IMR-90 (cell line): ENCODE measurements around the gene SLC22A4. TPM values are rescaled to one million over a fixed set of nuclear protein-coding genes. Genes with fewer than 3 reads are reported as not detected.

Source experiments
- ATAC-seq: fragments of 200-7000 bp; cut with Tn5 transposase; 2 replicates; pipeline ENCODE4 v1.9.1; 2020; ENCODE audit warnings: low read depth, mild to moderate bottlenecking, moderate library complexity
- BruUV-seq: library from RNA; stranded (reverse); fragments of 400-500 nt; replicated peaks from 2 replicates; lab custom pipeline; 2021; lab: Mats Ljungman, UMichigan
- CTCF ChIA-PET: fragments of 300-600 bp; formaldehyde crosslinking; extraction: SDS; loops from one replicate; lab custom pipeline; 2021; ENCODE audit warnings: antibody characterized with exemption; lab: Yijun Ruan, JAX
- POLR2A ChIA-PET: fragments of 300-600 bp; sonication (Branson Sonifier 250); formaldehyde crosslinking; loops from one replicate; lab custom pipeline; 2022; ENCODE audit warnings: antibody characterized with exemption; ENCODE audit not compliant: unreplicated experiment; lab: Charles Lee
- DNase-seq: peaks from one replicate; pipeline ENCODE4 v3.0.0; 2013
- H2AFZ ChIP-seq: replicated peaks from 2 replicates; pipeline ENCODE3; 2013; ENCODE audit warnings: low read length, mild to moderate bottlenecking; ENCODE audit not compliant: poor library complexity
- H2AK5ac ChIP-seq: 2 replicates; pipeline ENCODE4 v1.6.1; 2013; ENCODE audit warnings: low read depth, low read length, inconsistent platforms
- H2AK9ac ChIP-seq: replicated peaks from 2 replicates; pipeline ENCODE3; 2013; ENCODE audit warnings: mild to moderate bottlenecking, low read depth, low read length, moderate library complexity; ENCODE audit not compliant: poor library complexity
- H2BK120ac ChIP-seq: 2 replicates; pipeline ENCODE4 v1.6.1; 2013; ENCODE audit warnings: low read depth, low read length, inconsistent platforms
- H2BK15ac ChIP-seq: 3 replicates; pipeline ENCODE4 v1.6.1; 2013; ENCODE audit warnings: low read depth, low read length, inconsistent platforms
- H2BK20ac ChIP-seq: 2 replicates; pipeline ENCODE4 v1.6.1; 2013; ENCODE audit warnings: low read depth, mild to moderate bottlenecking, inconsistent platforms, low read length, moderate library complexity
- H2BK5ac ChIP-seq: 2 replicates; pipeline ENCODE4 v1.6.1; 2013; ENCODE audit warnings: mild to moderate bottlenecking, low read depth, low read length, inconsistent platforms; ENCODE audit not compliant: poor library complexity, severe bottlenecking
- H3K14ac ChIP-seq: replicated peaks from 2 replicates; pipeline ENCODE4 v1.6.1; 2013; ENCODE audit warnings: low read depth, low read length, inconsistent platforms
- H3K18ac ChIP-seq: 2 replicates; pipeline ENCODE4 v1.6.1; 2013; ENCODE audit warnings: low read depth, low read length, control low read depth
- H3K23ac ChIP-seq: 2 replicates; pipeline ENCODE4 v1.6.1; 2013; ENCODE audit warnings: low read depth, low read length, inconsistent platforms
- H3K27ac ChIP-seq: 2 replicates; pipeline ENCODE4 v1.5.1; 2013; ENCODE audit warnings: mild to moderate bottlenecking, control low read depth, low read length; ENCODE audit not compliant: insufficient read depth
- H3K27me3 ChIP-seq: 2 replicates; pipeline ENCODE4 v1.6.1; 2013; ENCODE audit warnings: low read length; ENCODE audit not compliant: control insufficient read depth, insufficient read depth
- H3K36me3 ChIP-seq: 2 replicates; pipeline ENCODE4 v1.6.1; 2013; ENCODE audit warnings: low read length, mixed read lengths; ENCODE audit not compliant: control insufficient read depth, insufficient read depth
- H3K4ac ChIP-seq: 2 replicates; pipeline ENCODE4 v1.6.1; 2013; ENCODE audit warnings: low read depth, low read length, inconsistent platforms
- H3K4me1 ChIP-seq: 2 replicates; pipeline ENCODE4 v1.6.1; 2013; ENCODE audit warnings: low read length, mixed read lengths; ENCODE audit not compliant: control insufficient read depth, insufficient read depth
- H3K4me2 ChIP-seq: 2 replicates; pipeline ENCODE4 v1.6.1; 2013; ENCODE audit warnings: low read depth, mild to moderate bottlenecking, control low read depth, low read length, moderate library complexity
- H3K4me3 ChIP-seq: 2 replicates; pipeline ENCODE4 v1.5.1; 2013; ENCODE audit warnings: low read depth, mild to moderate bottlenecking, control low read depth, low read length, moderate library complexity; ENCODE audit not compliant: insufficient read depth
- H3K56ac ChIP-seq: 2 replicates; pipeline ENCODE4 v1.6.1; 2013; ENCODE audit warnings: low read length, inconsistent platforms; ENCODE audit not compliant: insufficient read depth; ENCODE audit errors: extremely low read depth
- H3K79me1 ChIP-seq, 2 experiments: 2 replicates each; pipeline ENCODE4 v1.6.1; 2013; ENCODE audit warnings: low read length in 2 of 2, inconsistent platforms in 1 of 2, low read depth in 1 of 2
- H3K9ac ChIP-seq: 2 replicates; pipeline ENCODE4 v1.6.1; 2013; ENCODE audit warnings: low read depth, low read length, control low read depth
- H3K9me1 ChIP-seq: 2 replicates; pipeline ENCODE4 v1.6.1; 2013; ENCODE audit warnings: low read length, inconsistent platforms; ENCODE audit not compliant: insufficient read depth
- H3K9me3 ChIP-seq: 2 replicates; pipeline ENCODE4 v1.6.1; 2013; ENCODE audit warnings: low read length; ENCODE audit not compliant: control insufficient read depth, insufficient read depth
- H4K20me1 ChIP-seq: 2 replicates; pipeline ENCODE4 v1.6.1; 2013; ENCODE audit warnings: low read length, inconsistent platforms; ENCODE audit not compliant: insufficient read depth
- H4K5ac ChIP-seq: 2 replicates; pipeline ENCODE4 v1.6.1; 2013; ENCODE audit warnings: mild to moderate bottlenecking, low read depth, low read length, control low read depth
- H4K8ac ChIP-seq, 2 experiments: 2 replicates each; pipeline ENCODE4 v1.6.1; 2013; ENCODE audit warnings: low read depth in 2 of 2, low read length in 2 of 2, control low read depth in 1 of 2, inconsistent platforms in 1 of 2
- H4K91ac ChIP-seq: 2 replicates; pipeline ENCODE4 v1.6.1; 2013; ENCODE audit warnings: low read depth, low read length, inconsistent platforms; ENCODE audit not compliant: insufficient read depth
- FOS ChIP-seq: fragments of 150-350 bp; IDR thresholded peaks from 2 replicates; pipeline ENCODE4 v1.6.1; 2016; ENCODE audit warnings: low read depth, low read length
- MAZ ChIP-seq: IDR thresholded peaks from 2 replicates; pipeline ENCODE4 v1.6.1; 2012; ENCODE audit warnings: low read depth, mild to moderate bottlenecking, low read length, improper control_type of control experiment, moderate library complexity, borderline replicate concordance
- RCOR1 ChIP-seq: IDR thresholded peaks from 2 replicates; pipeline ENCODE4 v1.6.1; 2012; ENCODE audit warnings: mild to moderate bottlenecking, low read length, improper control_type of control experiment; ENCODE audit not compliant: insufficient replicate concordance
- WGBS, 2 experiments: methylation state at CpG; one replicate each; pipeline versions ENCODE4 v1.1.5 to v1.1.7; 2013; ENCODE audit warnings: missing lambda C conversion rate in 2 of 2; ENCODE audit not compliant: insufficient read length in 1 of 2; ENCODE audit errors: extremely low coverage in 2 of 2; 5-methylcytosine and 5-hydroxymethylcytosine counted together
- dilution Hi-C: fragments of 300-500 bp; cut with HindIII; formaldehyde crosslinking; loops from one replicate; pipeline ENCODE4 v1.14.3; 2018; ENCODE audit warnings: low sequenced_read_pairs; ENCODE audit not compliant: unreplicated experiment
- in situ Hi-C: fragments of 300-500 bp; cut with MboI; formaldehyde crosslinking; loops from 3 replicates; pipeline ENCODE4 v1.14.3; 2019; ENCODE audit warnings: low sequenced_read_pairs, inconsistent platforms, mixed read lengths
- intact Hi-C: fragments of 100-400 bp; cut with micrococcal nuclease; formaldehyde crosslinking; loops from 2 replicates; pipeline ENCODE4 v1.10.0; 2022
- polyA plus RNA-seq, 3 experiments: library from polyadenylated mRNA; depleted of rRNA; stranded (reverse); fragments of >200 nt; gene quantifications; 2 replicates each; pipeline ENCODE4 v1.2.3, GENCODE V29; 2012; ENCODE audit warnings: low replicate concordance in 1 of 3
- total RNA-seq: library from RNA; depleted of rRNA; stranded (reverse); fragments of >200 nt; gene quantifications from 2 replicates; pipeline ENCODE4 v1.2.3, GENCODE V29; 2012

SLC22A4 gene
- total and polyA plus RNA-seq, 2 of the 4 experiments (the other 2 are of a cell fraction), result 2.6 to 3.2 TPM

GRCh38 chr5:132334812-132335211 lies 40.6 kb downstream of the SLC22A4 start:
- Histone ChIP-seq H3K27ac (no peak overlapping the region), H3K9ac (no peak overlapping the region), H4K20me1 (no peaks in the 10 kb centered on the region), H3K56ac (no peak overlapping the region), H3K36me3 (0 out of 2 replicates have a peak, but pooled peaks cover 3% of the 10 kb centered on the region), H4K5ac (no peak overlapping the region), H3K23ac (no peak overlapping the region), H3K27me3 (no peaks in the 10 kb centered on the region), H2BK5ac (no peak overlapping the region), H2BK15ac (no peak overlapping the region), H2AK9ac (no peak overlapping the region), H2AK5ac (no peak overlapping the region), H3K4me3 (no peak overlapping the region), H2AFZ (no peak overlapping the region), H4K8ac (no peak overlapping the region), H3K18ac (no peak overlapping the region), H3K9me3 (no peaks in the 10 kb centered on the region), H3K9me1 (no peaks in the 10 kb centered on the region), H3K79me1 (no peaks in the 10 kb centered on the region), H3K4ac (no peak overlapping the region), H3K4me1 (0 out of 2 replicates have a peak, but pooled peaks cover 2% of the 10 kb centered on the region), H3K4me2 (no peak overlapping the region), H2BK120ac (no peak overlapping the region), H2BK20ac (no peak overlapping the region), H3K14ac (no peak overlapping the region), H4K91ac (no peak overlapping the region)
- WGBS, 2 experiments, result no CpG with 5 or more reads among the region's 3 CpGs
- intact Hi-C loops, result no loop called here
- BruUV-seq, result no TSS peak
- DNase-seq, result peak; percentile 62
- TF ChIP-seq MAZ (no peak), FOS (no peak), RCOR1 (no peak)
- in situ Hi-C loops, result no loop called here
- CTCF ChIA-PET, result interaction anchor here (0.7 kb wide), 1 partner anchor 43 kb away, joined by 7 read pairs; no protein-coding TSS in a partner anchor
- POLR2A ChIA-PET, result no interaction called here
- ATAC-seq, result no peak
- dilution Hi-C loops, result no loop called here
